HG03565 (cell line): ENCODE data around the gene CCNI.
"Not testable (repeated sequence)": the region's sequence is repeated elsewhere in the genome, so short reads cannot be mapped to it uniquely, and the experiment has no call there.

ENCODE experiments used
- ATAC-seq: cut with Tn5 transposase; IDR thresholded peaks from one replicate; pipeline ENCODE4 v1.9.1; 2021; ENCODE audit warnings: mild to moderate bottlenecking, moderate library complexity; ENCODE audit not compliant: unreplicated experiment

The CCNI gene

GRCh38 chr4:77075869-77076799 lies at the start of gene CCNI:
Gene CCNI (minus strand): TSS chr4:77075989. CDS start chr4:77066362, 9,627 bp downstream.
- peak; percentile 51 for ATAC-seq

- no peak for ATAC-seq
Observed at GRCh38 chr4:77124576-77124975, 48.8 kb upstream of the CCNI start.

GRCh38 chr4:77123411-77123810 lies 47.6 kb upstream of the CCNI start:
- no peak for ATAC-seq

DNA sequence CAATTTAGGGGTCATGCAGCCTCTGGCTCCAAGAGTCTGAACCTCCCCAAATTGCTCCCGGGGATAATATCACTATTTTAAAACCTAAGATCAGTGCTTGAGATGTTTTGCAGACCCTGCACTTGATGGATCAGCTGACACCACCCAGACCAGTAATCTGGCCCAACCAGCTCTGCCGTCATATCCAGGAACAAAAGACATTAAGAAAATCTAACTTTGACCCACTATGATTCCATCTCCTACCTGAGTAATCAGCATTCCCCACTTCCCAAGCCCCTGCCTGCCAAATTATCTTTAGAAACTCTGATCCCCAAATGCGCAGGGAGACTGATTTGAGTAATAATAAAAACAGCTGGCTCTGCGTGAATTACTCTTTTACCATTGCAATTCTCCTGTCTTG lies 46.9 kb upstream of the CCNI start:
- ATAC-seq = no peak

GRCh38 chr4:77121736-77122240 lies 46.0 kb upstream of the CCNI start:
- ATAC-seq = no peak

GRCh38 chr4:77120886-77121508 lies 45.2 kb upstream of the CCNI start:
- ATAC-seq = peak; percentile 83

DNA sequence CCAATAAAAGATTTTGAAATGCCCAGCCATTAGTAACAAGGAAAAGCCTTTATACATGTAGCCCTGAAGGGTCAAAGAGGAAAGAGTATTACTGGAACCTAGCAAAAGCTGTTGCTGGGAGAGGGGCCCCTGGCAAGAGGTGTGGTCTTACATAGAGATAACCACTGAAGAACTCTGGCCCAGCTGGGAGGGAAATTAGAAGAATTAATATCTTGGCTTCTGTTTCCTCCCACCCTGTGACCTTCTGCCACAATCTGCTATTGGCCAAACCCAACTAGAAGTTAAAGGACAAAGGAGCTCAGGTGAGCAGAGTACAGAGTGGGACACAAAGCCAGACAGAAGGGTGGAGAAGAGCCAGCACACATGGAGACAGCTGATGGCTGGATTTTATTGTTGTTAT lies 41.9 kb upstream of the CCNI start:
- ATAC-seq = no peak

DNA sequence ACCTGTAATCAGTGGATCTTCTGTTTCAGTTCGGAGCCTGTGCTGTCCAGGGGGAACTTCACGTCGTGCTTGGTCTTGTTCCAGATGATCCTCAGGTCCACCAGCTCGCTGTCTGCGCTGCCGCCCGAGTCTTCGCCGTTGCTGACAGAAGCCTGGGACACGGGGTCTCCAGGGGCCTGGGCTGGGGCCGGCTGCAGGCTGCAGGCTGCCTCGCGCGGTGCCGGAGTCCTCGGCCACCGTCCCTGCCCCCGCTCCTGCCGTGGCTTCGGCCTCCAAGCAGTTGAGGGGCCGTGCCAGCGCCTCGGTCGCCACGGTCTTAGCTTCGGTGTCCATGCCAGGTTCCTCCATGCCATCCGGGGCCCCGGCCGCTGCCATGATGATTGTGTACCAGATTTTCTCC lies 37.3 kb upstream of the CCNI start:
- no peak for ATAC-seq

DNA sequence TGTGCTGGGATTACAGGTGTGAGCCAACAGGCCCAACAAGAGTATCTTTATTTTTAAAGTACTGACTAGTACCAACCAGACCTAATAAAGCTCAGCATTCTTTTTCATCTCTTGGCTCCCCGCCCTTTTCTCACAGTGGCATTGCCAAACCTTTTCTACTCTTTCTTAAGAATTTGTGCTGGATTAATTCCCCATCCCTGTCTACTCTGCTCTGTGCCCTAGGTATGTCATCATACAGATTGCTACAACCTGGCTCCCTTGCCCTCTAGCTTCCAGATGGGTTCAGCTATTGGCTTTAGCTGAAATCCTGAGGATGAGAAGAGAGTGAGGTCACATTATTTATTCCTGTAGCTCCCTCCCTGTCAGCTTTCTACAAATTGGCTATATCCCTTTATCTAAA lies 34.9 kb upstream of the CCNI start:
- ATAC-seq = no peak

- ATAC-seq = no peak
Observed at GRCh38 chr4:77104791-77105540, 29.2 kb upstream of the CCNI start.

DNA sequence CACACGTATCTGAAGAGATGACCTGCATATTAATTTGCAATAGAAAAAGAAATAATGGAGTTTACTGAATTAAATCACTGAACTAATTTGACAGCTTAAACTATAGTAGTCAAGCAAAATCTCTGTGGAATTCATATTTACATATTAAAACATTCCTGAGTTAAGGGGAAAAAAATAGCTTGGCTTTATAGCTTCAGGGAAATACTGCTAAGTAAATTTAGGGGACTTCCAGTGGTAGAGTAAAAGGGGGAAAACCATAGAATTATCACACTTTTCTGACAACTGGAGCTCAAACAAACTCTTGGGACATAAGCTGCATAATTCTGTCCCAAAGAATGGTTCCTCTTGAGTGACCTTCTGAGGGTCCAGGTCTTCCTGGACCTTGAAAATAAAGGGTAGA lies 28.6 kb upstream of the CCNI start:
- ATAC-seq = no peak

DNA sequence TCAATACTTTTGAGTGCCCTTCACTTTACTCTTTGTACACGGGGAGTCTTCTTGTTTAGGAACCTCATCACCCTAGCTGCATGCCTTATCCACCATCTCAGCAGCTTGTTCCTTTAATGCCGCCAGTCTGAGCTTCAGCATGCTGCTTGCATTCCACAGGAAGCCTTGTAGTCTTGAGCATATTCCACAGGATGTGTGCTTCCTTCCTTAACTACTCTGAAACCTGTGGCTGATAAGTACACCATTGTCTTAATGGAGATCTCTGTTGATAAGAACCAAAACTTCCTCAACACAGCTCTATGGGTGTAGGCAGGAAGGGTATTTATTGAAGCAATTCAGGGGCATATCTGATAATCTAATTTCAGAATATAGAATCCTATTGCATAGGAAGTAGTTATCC lies 24.4 kb upstream of the CCNI start:
- no peak for ATAC-seq

DNA sequence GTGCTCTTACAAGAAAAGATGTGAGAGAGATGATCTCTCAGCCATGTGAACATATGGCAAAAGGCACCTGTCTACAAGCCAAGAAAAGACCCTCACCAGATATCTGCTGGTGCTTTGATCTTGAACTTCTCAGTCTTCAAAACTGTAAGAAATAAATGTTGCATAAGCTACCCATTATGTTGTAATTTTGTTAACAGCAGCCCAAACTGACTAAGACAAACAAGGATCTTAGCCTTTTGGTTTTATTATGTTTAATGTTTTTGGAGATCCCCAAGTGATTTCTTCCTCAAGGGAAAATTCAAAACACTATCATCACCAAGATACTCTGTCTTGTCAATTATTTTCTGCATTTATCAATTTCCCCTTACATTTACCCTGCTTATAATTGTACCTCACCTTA lies 21.8 kb upstream of the CCNI start:
- no peak for ATAC-seq

DNA sequence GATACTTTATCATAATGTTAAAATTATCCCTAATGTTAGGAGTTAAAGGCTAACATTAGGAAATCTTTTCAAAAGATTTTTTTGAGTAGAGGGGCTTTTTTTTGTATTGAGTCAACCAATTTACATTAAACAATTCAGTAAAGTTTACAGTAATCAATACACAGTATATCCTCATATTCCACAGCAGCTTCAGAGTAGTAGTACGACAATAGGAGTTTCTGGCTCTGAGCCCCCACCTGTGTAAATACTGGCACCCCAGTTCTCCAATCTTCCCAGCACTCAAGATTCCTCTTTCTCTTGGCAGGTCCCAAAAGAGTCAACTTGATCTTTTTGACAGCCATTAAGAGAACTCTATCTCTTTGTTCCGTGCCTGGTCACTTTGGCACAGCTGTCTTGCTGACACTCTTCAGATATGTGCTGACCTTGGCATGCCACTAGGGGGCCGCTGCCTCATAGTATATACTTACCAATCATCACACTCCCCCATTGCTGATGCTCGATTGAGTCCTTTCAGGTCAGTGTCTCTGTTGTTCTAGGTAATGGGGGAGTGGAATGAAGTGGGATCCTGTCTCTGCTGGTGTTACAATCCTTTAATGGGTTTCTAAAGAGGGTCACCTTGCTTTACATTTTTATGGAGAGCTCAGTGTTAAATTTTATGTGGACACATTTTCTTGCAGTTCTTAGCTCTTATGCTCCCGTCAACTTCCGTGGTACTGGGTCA lies 19.5 kb upstream of the CCNI start:
- peak; percentile 85 for ATAC-seq

- no peak for ATAC-seq
Observed at GRCh38 chr4:77094496-77094895, 18.7 kb upstream of the CCNI start.

DNA sequence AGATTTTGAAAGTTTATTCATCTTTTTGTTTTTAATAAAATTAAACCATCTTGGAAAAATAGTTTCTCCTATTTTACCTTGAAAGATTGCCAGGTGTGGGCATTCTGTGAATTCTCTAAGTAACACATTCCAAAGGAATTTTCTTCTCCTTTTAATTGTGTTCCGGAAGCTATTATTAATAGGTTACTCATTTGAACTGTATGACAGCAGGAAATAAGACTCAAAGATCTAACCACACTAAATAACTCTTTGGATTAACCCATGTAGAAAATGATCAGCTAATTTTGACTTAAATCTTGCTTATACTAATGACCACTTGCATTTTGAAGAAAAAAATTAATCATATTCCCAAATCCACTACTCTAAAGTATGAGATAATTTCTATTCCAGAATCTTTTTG lies 17.6 kb upstream of the CCNI start:
- no peak for ATAC-seq

GRCh38 chr4:77092975-77093374 lies 17.2 kb upstream of the CCNI start:
- ATAC-seq = no peak

DNA sequence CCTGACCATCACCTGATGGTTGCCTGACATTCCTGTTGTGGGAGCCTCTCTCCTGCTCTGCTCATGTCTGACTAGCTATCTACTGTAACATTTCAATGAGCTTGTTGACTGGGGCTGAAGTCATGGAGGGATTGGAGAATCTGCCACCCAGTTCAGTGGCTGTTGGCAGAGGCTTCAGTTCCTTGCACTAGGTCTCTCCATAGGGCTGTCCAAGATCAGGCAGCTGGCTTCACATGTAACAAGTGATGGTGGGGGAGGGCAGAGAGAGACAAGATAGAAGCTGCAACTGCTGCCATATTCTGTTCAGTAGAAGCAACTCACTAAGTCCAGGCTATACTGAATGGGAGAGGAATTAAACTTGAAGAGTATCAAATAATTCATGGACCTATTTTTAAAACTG lies 14.1 kb upstream of the CCNI start:
- no peak for ATAC-seq

DNA sequence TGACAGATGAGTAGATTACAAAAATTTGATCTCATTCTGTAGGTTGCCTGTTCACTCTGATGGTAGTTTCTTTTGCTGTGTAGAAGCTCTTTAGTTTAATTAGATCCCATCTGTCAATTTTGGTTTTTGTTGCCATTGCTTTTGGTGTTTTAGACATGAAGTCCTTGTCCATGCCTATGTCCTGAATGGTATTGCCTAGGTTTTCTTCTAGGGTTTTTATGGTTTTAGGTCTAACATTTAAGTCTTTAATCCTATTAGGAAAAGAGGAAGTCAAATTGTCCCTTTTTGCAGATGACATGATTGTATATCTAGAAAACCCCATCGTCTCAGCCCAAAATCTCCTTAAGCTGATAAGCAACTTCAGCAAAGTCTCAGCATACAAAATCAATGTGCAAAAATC lies 11.2 kb upstream of the CCNI start:
- not testable (repeated sequence) for ATAC-seq

GRCh38 chr4:77084019-77084639 lies 8.3 kb upstream of the CCNI start:
- ATAC-seq = no peak
